Fibroblast of mammary gland (primary cell): ENCODE results near the gene RTBDN.

Source experiments
- DNase-seq: peaks from one replicate; pipeline ENCODE4 v3.0.0-alpha.2; 2010; ENCODE audit warnings: low read depth
- H3K4me3 ChIP-seq: 2 replicates; pipeline ENCODE4 v1.5.1; 2011; ENCODE audit warnings: low read depth, mild to moderate bottlenecking, low read length, moderate library complexity; ENCODE audit not compliant: control insufficient read depth
- TF ChIP-seq, protein P1 (sequence below): conservative IDR thresholded peaks from 2 replicates; pipeline ENCODE4 v1.5.1; 2011; ENCODE audit warnings: low read depth, low read length, inconsistent platforms; ENCODE audit not compliant: control insufficient read depth, insufficient read depth

RTBDN gene

DNA sequence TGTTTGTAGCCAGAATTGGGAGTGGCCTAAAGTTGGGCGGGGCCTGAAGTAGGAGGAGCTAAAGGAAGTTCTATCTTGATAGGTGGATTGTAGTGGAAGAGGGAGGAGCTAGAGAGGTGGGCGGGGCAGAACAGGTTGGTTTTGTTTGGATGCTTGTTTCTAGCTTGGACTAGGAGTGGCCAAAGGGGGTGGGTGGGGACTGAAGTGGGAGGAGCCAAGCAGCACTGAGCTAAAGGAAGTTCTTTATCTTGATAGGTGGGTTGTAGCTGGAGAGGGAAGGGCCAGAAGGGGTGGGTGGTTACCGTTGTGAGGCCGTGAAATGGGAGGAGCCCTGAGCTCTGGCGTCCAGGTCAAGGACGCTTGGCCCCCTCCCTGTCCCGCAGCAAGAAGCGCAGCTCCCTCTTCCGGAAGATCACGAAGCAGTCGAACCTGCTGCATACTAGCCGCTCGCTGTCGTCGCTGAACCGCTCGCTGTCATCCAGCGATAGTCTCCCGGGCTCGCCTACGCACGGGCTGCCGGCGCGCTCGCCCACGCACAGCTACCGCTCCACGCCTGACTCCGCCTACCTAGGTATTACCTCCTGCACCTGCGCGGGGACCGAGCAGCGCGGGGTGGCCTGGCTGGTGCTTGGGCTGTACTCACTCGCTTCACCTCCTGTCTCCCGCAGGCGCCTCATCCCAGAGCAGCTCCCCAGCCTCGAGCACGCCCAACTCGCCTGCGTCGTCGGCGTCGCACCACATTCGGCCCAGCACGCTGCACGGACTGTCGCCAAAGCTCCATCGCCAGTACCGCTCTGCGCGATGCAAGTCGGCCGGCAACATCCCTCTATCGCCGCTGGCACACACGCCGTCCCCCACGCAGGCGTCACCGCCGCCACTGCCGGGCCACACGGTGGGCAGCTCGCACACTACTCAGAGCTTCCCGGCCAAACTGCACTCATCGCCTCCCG, 38.8 kb upstream of the RTBDN start:
- peak; percentile 61 for DNase-seq
- no peak overlapping the region for H3K4me3 ChIP-seq
- TF ChIP-seq, protein P1, sequence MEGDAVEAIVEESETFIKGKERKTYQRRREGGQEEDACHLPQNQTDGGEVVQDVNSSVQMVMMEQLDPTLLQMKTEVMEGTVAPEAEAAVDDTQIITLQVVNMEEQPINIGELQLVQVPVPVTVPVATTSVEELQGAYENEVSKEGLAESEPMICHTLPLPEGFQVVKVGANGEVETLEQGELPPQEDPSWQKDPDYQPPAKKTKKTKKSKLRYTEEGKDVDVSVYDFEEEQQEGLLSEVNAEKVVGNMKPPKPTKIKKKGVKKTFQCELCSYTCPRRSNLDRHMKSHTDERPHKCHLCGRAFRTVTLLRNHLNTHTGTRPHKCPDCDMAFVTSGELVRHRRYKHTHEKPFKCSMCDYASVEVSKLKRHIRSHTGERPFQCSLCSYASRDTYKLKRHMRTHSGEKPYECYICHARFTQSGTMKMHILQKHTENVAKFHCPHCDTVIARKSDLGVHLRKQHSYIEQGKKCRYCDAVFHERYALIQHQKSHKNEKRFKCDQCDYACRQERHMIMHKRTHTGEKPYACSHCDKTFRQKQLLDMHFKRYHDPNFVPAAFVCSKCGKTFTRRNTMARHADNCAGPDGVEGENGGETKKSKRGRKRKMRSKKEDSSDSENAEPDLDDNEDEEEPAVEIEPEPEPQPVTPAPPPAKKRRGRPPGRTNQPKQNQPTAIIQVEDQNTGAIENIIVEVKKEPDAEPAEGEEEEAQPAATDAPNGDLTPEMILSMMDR: no peak

DNA sequence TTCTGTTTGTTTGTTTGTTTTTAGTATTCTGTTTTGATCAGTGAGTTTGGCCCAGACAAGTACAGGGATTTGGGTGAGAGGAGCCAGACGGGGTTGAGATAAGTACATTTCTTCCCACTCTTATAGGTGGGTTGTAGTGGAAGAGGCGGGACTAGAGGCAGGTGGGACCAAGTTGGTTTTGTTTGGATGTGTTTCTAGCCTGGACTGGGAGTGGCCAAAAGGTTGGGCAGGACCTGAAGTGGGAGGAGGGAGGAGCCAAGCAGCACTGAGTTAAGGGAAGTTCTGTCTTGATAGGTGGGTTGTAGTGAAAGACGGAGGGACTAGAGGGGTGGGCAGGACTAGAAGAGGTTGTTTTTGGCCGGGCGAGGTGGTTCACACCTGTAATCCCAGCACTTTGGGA, 37.9 kb upstream of the RTBDN start:
- no peak for DNase-seq
- H3K4me3 ChIP-seq: no peak overlapping the region
- TF ChIP-seq, protein P1: no peak

DNA sequence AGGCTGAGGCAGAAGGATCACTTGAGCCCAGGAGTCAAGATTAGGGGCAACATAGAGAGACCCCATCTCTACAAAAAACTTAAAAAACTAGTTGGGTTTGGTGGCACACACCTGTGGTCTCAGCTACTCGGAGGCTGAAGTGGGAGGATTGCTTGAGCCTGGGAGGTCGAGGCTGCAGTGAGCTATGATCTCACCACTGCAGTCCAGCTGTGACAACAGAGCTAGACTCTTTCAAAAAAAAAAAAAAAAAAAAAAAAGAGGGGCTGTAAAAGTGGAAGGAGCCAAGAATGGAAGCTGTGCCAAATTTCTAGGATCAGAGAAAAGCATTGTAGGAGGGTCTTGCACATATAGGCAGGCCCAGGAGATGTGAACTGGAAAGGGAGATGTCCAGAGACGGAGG, 37.3 kb upstream of the RTBDN start:
- no peak for DNase-seq
- TF ChIP-seq, protein P1: no peak
- no peak overlapping the region for H3K4me3 ChIP-seq

DNA sequence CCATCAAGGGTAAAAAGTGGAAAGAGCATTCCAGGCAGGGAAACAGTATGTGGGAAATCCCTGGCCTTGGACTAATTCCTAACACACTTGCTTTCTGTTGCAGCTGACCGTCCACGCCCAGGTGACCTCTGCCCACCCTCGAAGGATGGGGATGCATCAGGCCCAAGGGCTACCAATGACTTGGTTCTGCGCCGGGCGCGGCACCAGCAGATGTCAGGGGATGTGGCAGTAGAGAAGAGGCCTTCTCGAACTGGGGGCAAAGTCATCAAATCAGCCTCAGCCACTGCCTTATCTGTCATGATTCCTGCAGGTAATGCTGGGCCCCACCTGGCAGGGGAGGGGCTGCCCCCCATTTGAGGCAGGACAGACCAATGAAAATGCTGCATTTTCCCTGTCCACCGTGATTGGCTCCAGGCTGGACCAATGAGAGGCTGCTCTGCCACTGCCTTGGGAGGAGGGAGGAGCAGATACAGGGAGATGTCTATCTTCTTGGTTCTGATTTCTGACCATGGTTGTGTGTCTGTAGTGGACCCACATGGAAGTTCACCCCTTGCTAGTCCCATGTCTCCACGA, 34.2 kb upstream of the RTBDN start:
- H3K4me3 ChIP-seq: no peak overlapping the region
- TF ChIP-seq, protein P1: no peak
- no peak for DNase-seq

DNA sequence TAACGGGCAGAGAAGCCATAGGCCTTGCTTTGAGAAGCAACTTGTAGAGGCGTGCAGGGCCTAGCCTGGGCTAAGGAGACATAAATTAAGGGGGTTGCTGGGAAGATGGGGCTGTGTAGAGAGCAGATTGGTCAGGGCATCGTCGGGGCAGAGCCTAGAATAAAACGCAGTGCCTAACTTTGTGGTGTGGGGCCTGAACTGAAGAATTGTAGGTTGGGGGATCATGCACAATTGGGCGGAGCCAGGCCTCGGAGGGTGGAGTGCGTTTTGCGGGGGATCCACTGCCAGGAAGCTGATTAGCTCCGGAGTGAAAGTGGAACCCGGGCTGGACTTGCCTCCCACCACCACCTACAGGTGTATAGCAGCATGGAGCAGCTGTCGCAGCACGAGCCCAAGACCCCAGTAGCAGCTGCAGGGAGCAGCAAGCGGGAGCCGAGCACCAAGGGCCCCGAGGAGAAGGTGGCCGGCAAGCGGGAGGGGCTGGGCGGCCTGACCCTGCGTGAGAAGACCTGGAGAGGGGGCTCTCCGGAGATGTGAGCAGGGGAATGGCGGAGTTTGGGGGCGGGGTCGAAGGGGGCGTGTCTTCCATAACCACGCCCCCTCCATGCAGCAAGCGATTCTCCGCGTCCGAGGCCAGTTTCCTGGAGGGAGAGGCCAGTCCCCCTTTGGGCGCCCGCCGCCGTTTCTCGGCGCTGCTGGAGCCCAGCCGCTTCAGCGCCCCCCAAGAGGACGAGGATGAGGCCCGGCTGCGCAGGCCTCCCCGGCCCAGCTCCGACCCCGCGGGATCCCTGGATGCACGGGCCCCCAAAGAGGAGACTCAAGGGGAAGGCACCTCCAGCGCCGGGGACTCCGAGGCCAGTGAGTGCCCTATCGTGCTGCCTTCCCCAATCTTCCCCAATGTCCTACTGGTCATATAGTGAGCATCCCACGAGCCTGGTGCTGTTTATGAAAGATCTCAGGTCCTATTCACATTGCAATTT, 33.0 kb upstream of the RTBDN start:
- peak; percentile 45 for DNase-seq
- TF ChIP-seq, protein P1: no peak

DNA sequence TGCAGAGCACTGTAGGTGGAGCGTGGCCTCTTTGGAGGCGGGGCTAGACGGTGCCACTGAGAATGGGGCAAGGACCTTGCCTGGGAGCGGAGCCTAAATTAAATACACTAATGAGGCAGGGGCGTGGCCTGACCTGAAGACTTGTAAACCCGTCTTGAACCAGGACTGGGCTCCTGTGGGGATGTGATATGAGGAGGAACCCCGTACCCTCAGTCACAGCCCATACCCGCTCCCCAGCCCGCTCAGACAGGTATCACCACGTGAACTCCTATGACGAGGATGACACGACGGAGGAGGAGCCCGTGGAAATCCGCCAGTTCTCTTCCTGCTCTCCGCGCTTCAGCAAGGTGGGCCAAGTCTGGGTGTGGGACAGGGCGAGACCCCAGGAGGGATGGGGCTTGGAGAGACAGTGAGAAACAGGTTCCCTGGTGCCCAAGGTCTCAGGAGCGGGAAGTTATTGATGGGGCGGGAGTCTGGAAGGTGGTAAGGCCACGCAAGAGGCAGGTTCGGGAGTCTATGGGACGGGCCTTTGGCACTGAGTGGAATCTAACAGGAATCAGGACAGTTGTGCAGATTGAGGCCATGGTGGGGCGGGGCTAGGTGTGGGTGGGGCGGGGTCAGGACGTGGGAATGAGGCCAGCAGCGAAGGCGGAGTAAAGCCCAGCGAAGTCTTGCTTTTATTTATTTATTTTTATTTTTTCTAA, 32.2 kb upstream of the RTBDN start:
- no peak overlapping the region for H3K4me3 ChIP-seq
- DNase-seq: no peak

More for the DNA sequence above, 33.0 kb upstream of the RTBDN start:
- H3K4me3 ChIP-seq: peak overlapping the region; percentile 29

More for the DNA sequence above, 32.2 kb upstream of the RTBDN start:
- TF ChIP-seq, protein P1: no peak
